IMR-90 (cell line): Measurements from ENCODE around the gene MIEF1. TPM values are rescaled to one million over a fixed set of nuclear protein-coding genes. Genes with fewer than 3 reads are reported as not detected.

Experiments used
- ATAC-seq: fragments of 200-7000 bp; cut with Tn5 transposase; 2 replicates; pipeline ENCODE4 v1.9.1; 2020; ENCODE audit warnings: low read depth, mild to moderate bottlenecking, moderate library complexity
- BruUV-seq: library from RNA; stranded (reverse); fragments of 400-500 nt; replicated peaks from 2 replicates; lab custom pipeline; 2021; lab: Mats Ljungman, UMichigan
- CTCF ChIA-PET: fragments of 300-600 bp; formaldehyde crosslinking; extraction: SDS; loops from one replicate; lab custom pipeline; 2021; ENCODE audit warnings: antibody characterized with exemption; lab: Yijun Ruan, JAX
- POLR2A ChIA-PET: fragments of 300-600 bp; sonication (Branson Sonifier 250); formaldehyde crosslinking; loops from one replicate; lab custom pipeline; 2022; ENCODE audit warnings: antibody characterized with exemption; ENCODE audit not compliant: unreplicated experiment; lab: Charles Lee
- DNase-seq: peaks from one replicate; pipeline ENCODE4 v3.0.0; 2013
- H2AFZ ChIP-seq: replicated peaks from 2 replicates; pipeline ENCODE3; 2013; ENCODE audit warnings: low read length, mild to moderate bottlenecking; ENCODE audit not compliant: poor library complexity
- H2AK5ac ChIP-seq: 2 replicates; pipeline ENCODE4 v1.6.1; 2013; ENCODE audit warnings: low read depth, low read length, inconsistent platforms
- H2AK9ac ChIP-seq: replicated peaks from 2 replicates; pipeline ENCODE3; 2013; ENCODE audit warnings: mild to moderate bottlenecking, low read depth, low read length, moderate library complexity; ENCODE audit not compliant: poor library complexity
- H2BK120ac ChIP-seq: 2 replicates; pipeline ENCODE4 v1.6.1; 2013; ENCODE audit warnings: low read depth, low read length, inconsistent platforms
- H2BK15ac ChIP-seq: 3 replicates; pipeline ENCODE4 v1.6.1; 2013; ENCODE audit warnings: low read depth, low read length, inconsistent platforms
- H2BK20ac ChIP-seq: 2 replicates; pipeline ENCODE4 v1.6.1; 2013; ENCODE audit warnings: low read depth, mild to moderate bottlenecking, inconsistent platforms, low read length, moderate library complexity
- H2BK5ac ChIP-seq: 2 replicates; pipeline ENCODE4 v1.6.1; 2013; ENCODE audit warnings: mild to moderate bottlenecking, low read depth, low read length, inconsistent platforms; ENCODE audit not compliant: poor library complexity, severe bottlenecking
- H3K14ac ChIP-seq: replicated peaks from 2 replicates; pipeline ENCODE4 v1.6.1; 2013; ENCODE audit warnings: low read depth, low read length, inconsistent platforms
- H3K18ac ChIP-seq: 2 replicates; pipeline ENCODE4 v1.6.1; 2013; ENCODE audit warnings: low read depth, low read length, control low read depth
- H3K23ac ChIP-seq: 2 replicates; pipeline ENCODE4 v1.6.1; 2013; ENCODE audit warnings: low read depth, low read length, inconsistent platforms
- H3K27ac ChIP-seq: 2 replicates; pipeline ENCODE4 v1.5.1; 2013; ENCODE audit warnings: mild to moderate bottlenecking, control low read depth, low read length; ENCODE audit not compliant: insufficient read depth
- H3K27me3 ChIP-seq: 2 replicates; pipeline ENCODE4 v1.6.1; 2013; ENCODE audit warnings: low read length; ENCODE audit not compliant: control insufficient read depth, insufficient read depth
- H3K36me3 ChIP-seq: 2 replicates; pipeline ENCODE4 v1.6.1; 2013; ENCODE audit warnings: low read length, mixed read lengths; ENCODE audit not compliant: control insufficient read depth, insufficient read depth
- H3K4ac ChIP-seq: 2 replicates; pipeline ENCODE4 v1.6.1; 2013; ENCODE audit warnings: low read depth, low read length, inconsistent platforms
- H3K4me1 ChIP-seq: 2 replicates; pipeline ENCODE4 v1.6.1; 2013; ENCODE audit warnings: low read length, mixed read lengths; ENCODE audit not compliant: control insufficient read depth, insufficient read depth
- H3K4me2 ChIP-seq: 2 replicates; pipeline ENCODE4 v1.6.1; 2013; ENCODE audit warnings: low read depth, mild to moderate bottlenecking, control low read depth, low read length, moderate library complexity
- H3K4me3 ChIP-seq: 2 replicates; pipeline ENCODE4 v1.5.1; 2013; ENCODE audit warnings: low read depth, mild to moderate bottlenecking, control low read depth, low read length, moderate library complexity; ENCODE audit not compliant: insufficient read depth
- H3K56ac ChIP-seq: 2 replicates; pipeline ENCODE4 v1.6.1; 2013; ENCODE audit warnings: low read length, inconsistent platforms; ENCODE audit not compliant: insufficient read depth; ENCODE audit errors: extremely low read depth
- H3K79me1 ChIP-seq, 2 experiments: 2 replicates each; pipeline ENCODE4 v1.6.1; 2013; ENCODE audit warnings: low read length in 2 of 2, inconsistent platforms in 1 of 2, low read depth in 1 of 2
- H3K9ac ChIP-seq: 2 replicates; pipeline ENCODE4 v1.6.1; 2013; ENCODE audit warnings: low read depth, low read length, control low read depth
- H3K9me1 ChIP-seq: 2 replicates; pipeline ENCODE4 v1.6.1; 2013; ENCODE audit warnings: low read length, inconsistent platforms; ENCODE audit not compliant: insufficient read depth
- H3K9me3 ChIP-seq: 2 replicates; pipeline ENCODE4 v1.6.1; 2013; ENCODE audit warnings: low read length; ENCODE audit not compliant: control insufficient read depth, insufficient read depth
- H4K20me1 ChIP-seq: 2 replicates; pipeline ENCODE4 v1.6.1; 2013; ENCODE audit warnings: low read length, inconsistent platforms; ENCODE audit not compliant: insufficient read depth
- H4K5ac ChIP-seq: 2 replicates; pipeline ENCODE4 v1.6.1; 2013; ENCODE audit warnings: mild to moderate bottlenecking, low read depth, low read length, control low read depth
- H4K8ac ChIP-seq, 2 experiments: 2 replicates each; pipeline ENCODE4 v1.6.1; 2013; ENCODE audit warnings: low read depth in 2 of 2, low read length in 2 of 2, control low read depth in 1 of 2, inconsistent platforms in 1 of 2
- H4K91ac ChIP-seq: 2 replicates; pipeline ENCODE4 v1.6.1; 2013; ENCODE audit warnings: low read depth, low read length, inconsistent platforms; ENCODE audit not compliant: insufficient read depth
- CEBPB ChIP-seq: IDR thresholded peaks from 2 replicates; pipeline ENCODE4 v1.6.1; 2012; ENCODE audit warnings: low read depth, low read length, improper control_type of control experiment
- MAZ ChIP-seq: IDR thresholded peaks from 2 replicates; pipeline ENCODE4 v1.6.1; 2012; ENCODE audit warnings: low read depth, mild to moderate bottlenecking, low read length, improper control_type of control experiment, moderate library complexity, borderline replicate concordance
- NFE2L2 ChIP-seq: fragments of 150-350 bp; IDR thresholded peaks from 2 replicates; pipeline ENCODE4 v1.6.1; 2016; ENCODE audit warnings: low read depth, mild to moderate bottlenecking, low read length
- SMC3 ChIP-seq: fragments of 150-350 bp; IDR thresholded peaks from 2 replicates; pipeline ENCODE4 v1.6.1; 2016; ENCODE audit warnings: low read depth, mild to moderate bottlenecking, antibody characterized with exemption, low read length, moderate library complexity
- WGBS, 2 experiments: methylation state at CpG; one replicate each; pipeline versions ENCODE4 v1.1.5 to v1.1.7; 2013; ENCODE audit warnings: missing lambda C conversion rate in 2 of 2; ENCODE audit not compliant: insufficient read length in 1 of 2; ENCODE audit errors: extremely low coverage in 2 of 2; 5-methylcytosine and 5-hydroxymethylcytosine counted together
- dilution Hi-C: fragments of 300-500 bp; cut with HindIII; formaldehyde crosslinking; loops from one replicate; pipeline ENCODE4 v1.14.3; 2018; ENCODE audit warnings: low sequenced_read_pairs; ENCODE audit not compliant: unreplicated experiment
- in situ Hi-C: fragments of 300-500 bp; cut with MboI; formaldehyde crosslinking; loops from 3 replicates; pipeline ENCODE4 v1.14.3; 2019; ENCODE audit warnings: low sequenced_read_pairs, inconsistent platforms, mixed read lengths
- intact Hi-C: fragments of 100-400 bp; cut with micrococcal nuclease; formaldehyde crosslinking; loops from 2 replicates; pipeline ENCODE4 v1.10.0; 2022
- polyA plus RNA-seq, 3 experiments: library from polyadenylated mRNA; depleted of rRNA; stranded (reverse); fragments of >200 nt; gene quantifications; 2 replicates each; pipeline ENCODE4 v1.2.3, GENCODE V29; 2012; ENCODE audit warnings: low replicate concordance in 1 of 3
- total RNA-seq: library from RNA; depleted of rRNA; stranded (reverse); fragments of >200 nt; gene quantifications from 2 replicates; pipeline ENCODE4 v1.2.3, GENCODE V29; 2012

The MIEF1 gene
- total and polyA plus RNA-seq, 2 of the 4 experiments (the other 2 are of a cell fraction), result 9.7 to 16.9 TPM

DNA sequence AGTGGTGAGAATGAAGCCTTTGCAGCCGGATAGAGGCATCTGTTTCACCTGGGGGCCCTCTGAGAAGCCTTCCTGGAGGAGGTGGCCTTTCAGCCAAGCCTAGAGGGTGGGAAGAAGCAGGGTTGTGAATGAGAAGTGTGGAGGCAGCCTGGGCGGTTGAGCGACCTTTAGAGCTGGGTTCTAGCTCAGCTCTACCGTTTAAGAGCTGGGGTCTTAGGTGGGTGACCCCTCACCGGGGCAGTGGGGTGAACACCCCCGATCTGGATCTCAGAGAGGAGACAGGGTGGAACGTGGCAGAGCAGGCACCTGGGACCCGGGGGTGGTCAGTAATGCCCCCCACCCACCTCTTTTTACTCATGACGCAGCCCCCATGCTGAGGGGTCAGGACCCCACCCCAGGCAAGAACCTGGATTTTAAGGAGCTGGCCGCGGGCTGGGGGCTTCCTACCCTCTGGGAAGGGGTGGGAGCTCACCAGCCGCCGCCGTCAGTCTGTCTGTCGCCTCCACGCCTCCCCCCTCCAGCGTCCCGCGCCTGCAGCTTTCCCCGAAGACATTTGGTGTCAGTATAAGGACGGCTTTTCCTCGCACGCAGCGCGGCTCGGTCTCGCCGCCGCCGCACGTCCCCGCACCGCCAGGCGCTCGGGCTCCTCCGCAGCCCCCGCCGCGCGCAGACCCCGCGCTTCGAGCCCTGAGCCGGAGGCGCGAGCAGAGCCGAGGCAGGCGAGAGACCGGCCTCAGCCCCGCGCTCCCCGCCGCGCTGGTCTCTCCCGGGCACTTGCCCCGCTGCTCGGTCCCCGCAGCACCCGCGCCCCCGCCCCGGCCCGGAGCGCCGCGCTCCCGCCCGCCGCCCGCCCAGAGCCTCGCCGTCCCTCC, 55.1 kb downstream of the MIEF1 start (continued):
- no peak for TF ChIP-seq NFE2L2
- TF ChIP-seq MAZ, result no peak

DNA sequence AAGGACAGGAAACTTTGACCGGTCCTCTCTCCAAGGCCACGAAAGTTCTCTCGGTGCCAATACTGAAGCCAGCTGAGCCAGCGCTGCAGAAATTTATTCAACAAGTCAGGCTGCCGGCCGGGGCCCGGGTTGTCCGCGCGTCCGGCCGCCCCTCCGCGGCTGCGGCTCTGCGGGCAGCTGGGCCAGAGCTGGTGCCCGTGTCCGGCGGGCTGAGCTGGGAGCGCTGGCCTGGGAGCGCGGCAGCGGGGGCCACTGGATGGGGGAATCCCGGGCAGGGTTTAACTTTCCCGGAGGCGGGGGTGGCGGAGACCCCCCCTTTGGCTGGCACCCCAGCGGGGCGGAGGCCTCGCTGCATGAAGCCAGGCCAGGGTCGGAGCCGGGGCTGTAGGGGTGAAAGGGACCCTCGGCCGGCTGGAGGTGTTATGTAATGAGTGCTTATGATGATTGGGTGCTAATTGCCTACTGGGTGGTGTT, 56.2 kb downstream of the MIEF1 start:
- Histone ChIP-seq H3K79me1 (no peaks in the 10 kb centered on the region), H2AK9ac (no peak overlapping the region), H2AFZ (no peak overlapping the region), H3K4me2 (peak overlapping the region; percentile 43; the same call in 1 of the 2 replicates), H4K91ac (no peak overlapping the region), H3K27ac (no peak overlapping the region), H4K20me1 (no peaks in the 10 kb centered on the region), H4K8ac (no peak overlapping the region), H3K27me3 (peaks cover 79% of the 10 kb centered on the region), H3K4me3 (no peak overlapping the region), H3K18ac (no peak overlapping the region), H4K5ac (no peak overlapping the region), H2BK5ac (no peak overlapping the region), H3K9me3 (no peaks in the 10 kb centered on the region), H3K36me3 (no peaks in the 10 kb centered on the region), H2BK15ac (no peak overlapping the region), H3K9ac (no peak overlapping the region), H2BK20ac (no peak overlapping the region), H3K4ac (no peak overlapping the region), H3K23ac (no peak overlapping the region), H3K4me1 (peaks cover 2% of the 10 kb centered on the region; the same call in 1 of the 2 replicates), H2BK120ac (no peak overlapping the region), H3K56ac (no peak overlapping the region), H2AK5ac (no peak overlapping the region), H3K14ac (no peak overlapping the region), H3K9me1 (0 out of 2 replicates have a peak, but pooled peaks cover 3% of the 10 kb centered on the region)
- intact Hi-C loops (loop anchor here (5.0 kb wide), 1 partner anchor 249 kb away; no protein-coding TSS in a partner anchor), in situ Hi-C loops (no loop called here), dilution Hi-C loops (no loop called here)
- ChIA-PET CTCF (interaction anchor here (0.6 to 1.0 kb wide), 2 partner anchors 19 to 467 kb away, joined by 3 read pairs; no protein-coding TSS in a partner anchor), POLR2A (no interaction called here)
- 8% methylated on average over 12 of the region's 34 CpGs; no CpG with 5 or more reads in 1 of the 2 experiments for WGBS, 2 experiments
- no peak for TF ChIP-seq SMC3
- TF ChIP-seq CEBPB, result no peak
- ATAC-seq, result no peak
- no peak for DNase-seq
- no TSS peak for BruUV-seq
